GM06990 (cell line): ENCODE results near the gene KRTAP10-2.

Source experiments
- DNase-seq: peaks from one replicate; pipeline ENCODE4 v3.0.0-alpha.2; 2011; ENCODE audit not compliant: insufficient read length; ENCODE audit errors: extremely low read depth
- H3K27me3 ChIP-seq: replicated peaks from 2 replicates; pipeline ENCODE4 v1.6.0; 2011; ENCODE audit warnings: low read length; ENCODE audit not compliant: control insufficient read depth, insufficient read depth
- H3K36me3 ChIP-seq: 2 replicates; pipeline ENCODE4 v1.5.1; 2011; ENCODE audit warnings: low read length; ENCODE audit not compliant: control insufficient read depth, insufficient read depth
- H3K4me3 ChIP-seq: replicated peaks from 2 replicates; pipeline ENCODE4 v1.5.1; 2011; ENCODE audit warnings: low read depth, mild to moderate bottlenecking, control low read depth, low read length
- TF ChIP-seq, protein P1 (sequence below): IDR thresholded peaks from 2 replicates; pipeline ENCODE4 v1.5.1; 2011; ENCODE audit warnings: low read length, control low read depth, mild to moderate bottlenecking, inconsistent platforms; ENCODE audit not compliant: insufficient read depth, poor library complexity, severe bottlenecking

KRTAP10-2 gene

DNA sequence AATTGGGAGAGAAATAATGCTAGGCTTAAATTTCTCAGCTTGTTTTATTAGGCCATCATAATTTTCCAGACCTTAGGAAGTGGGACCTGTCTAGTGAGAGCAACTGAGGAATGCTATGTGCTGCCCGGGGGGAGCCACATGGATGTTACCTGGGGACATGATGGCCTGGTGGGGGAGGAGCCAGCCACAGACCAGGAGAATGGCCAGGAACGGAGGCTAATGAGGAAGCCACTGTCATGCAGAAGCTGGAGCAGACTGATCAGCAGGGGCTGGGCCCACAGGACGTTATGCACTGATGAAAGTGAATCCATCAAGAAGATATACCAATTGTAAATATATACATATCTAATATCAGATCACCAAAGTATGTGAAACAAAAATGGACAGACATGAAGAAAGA is 6.7 kb downstream of the KRTAP10-2 start:
- no peak overlapping the region for H3K4me3 ChIP-seq
- no peaks in the 10 kb centered on the region for H3K36me3 ChIP-seq
- no peaks in the 10 kb centered on the region for H3K27me3 ChIP-seq
- TF ChIP-seq, protein P1, sequence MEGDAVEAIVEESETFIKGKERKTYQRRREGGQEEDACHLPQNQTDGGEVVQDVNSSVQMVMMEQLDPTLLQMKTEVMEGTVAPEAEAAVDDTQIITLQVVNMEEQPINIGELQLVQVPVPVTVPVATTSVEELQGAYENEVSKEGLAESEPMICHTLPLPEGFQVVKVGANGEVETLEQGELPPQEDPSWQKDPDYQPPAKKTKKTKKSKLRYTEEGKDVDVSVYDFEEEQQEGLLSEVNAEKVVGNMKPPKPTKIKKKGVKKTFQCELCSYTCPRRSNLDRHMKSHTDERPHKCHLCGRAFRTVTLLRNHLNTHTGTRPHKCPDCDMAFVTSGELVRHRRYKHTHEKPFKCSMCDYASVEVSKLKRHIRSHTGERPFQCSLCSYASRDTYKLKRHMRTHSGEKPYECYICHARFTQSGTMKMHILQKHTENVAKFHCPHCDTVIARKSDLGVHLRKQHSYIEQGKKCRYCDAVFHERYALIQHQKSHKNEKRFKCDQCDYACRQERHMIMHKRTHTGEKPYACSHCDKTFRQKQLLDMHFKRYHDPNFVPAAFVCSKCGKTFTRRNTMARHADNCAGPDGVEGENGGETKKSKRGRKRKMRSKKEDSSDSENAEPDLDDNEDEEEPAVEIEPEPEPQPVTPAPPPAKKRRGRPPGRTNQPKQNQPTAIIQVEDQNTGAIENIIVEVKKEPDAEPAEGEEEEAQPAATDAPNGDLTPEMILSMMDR, result no peak
- no peak for DNase-seq

DNA sequence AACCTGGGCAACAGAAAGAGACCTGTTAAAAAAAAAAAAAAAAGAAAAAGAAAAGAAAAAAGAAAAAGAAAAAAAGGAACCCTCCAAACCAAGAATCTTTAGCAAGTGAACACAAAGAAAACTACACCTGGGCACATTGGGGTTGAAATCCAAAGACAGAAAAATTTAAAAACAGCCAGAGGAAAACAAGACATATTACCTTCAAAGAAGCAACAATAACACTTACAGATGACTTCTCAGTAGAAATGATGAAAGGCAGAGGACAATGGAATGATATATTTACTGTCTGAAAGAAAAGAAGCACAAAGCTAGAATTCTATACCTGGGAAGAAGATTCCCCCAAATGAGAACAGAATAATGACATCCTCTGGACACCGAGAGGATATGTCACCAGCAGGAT is 8.6 kb downstream of the KRTAP10-2 start:
- Histone ChIP-seq H3K27me3 (no peaks in the 10 kb centered on the region), H3K36me3 (no peaks in the 10 kb centered on the region), H3K4me3 (no peak overlapping the region)
- DNase-seq, result no peak
- TF ChIP-seq, protein P1, result no peak

DNA sequence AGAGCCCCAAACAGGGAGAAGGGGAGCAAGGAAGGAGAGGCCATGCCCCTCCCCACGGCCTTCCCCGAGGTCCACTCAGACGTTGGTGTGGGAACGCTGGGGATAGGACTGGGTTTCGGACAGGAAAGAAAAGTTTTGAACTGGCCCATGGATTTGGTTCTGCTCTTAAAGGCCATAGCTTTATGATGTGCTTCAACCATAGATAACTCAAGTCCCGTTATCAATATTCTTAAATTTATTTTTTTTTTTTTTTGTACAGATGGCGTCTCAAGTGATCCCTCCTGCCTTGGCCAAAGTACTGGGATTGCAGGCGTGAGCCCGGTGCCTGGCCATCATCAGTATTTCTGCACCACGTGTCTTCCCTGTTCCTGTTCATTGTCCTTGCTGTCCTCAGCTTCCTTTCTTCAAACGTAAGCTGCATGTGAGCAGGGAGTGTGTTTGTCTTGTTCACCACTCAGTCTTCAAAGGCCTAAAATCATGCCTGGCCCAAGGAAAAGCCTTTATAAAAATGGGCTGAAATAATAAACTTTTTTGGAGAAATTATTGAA is 10.5 kb downstream of the KRTAP10-2 start:
- DNase-seq, result no peak
- Histone ChIP-seq H3K4me3 (no peak overlapping the region), H3K36me3 (no peaks in the 10 kb centered on the region), H3K27me3 (no peaks in the 10 kb centered on the region)
- TF ChIP-seq, protein P1, result no peak

DNA sequence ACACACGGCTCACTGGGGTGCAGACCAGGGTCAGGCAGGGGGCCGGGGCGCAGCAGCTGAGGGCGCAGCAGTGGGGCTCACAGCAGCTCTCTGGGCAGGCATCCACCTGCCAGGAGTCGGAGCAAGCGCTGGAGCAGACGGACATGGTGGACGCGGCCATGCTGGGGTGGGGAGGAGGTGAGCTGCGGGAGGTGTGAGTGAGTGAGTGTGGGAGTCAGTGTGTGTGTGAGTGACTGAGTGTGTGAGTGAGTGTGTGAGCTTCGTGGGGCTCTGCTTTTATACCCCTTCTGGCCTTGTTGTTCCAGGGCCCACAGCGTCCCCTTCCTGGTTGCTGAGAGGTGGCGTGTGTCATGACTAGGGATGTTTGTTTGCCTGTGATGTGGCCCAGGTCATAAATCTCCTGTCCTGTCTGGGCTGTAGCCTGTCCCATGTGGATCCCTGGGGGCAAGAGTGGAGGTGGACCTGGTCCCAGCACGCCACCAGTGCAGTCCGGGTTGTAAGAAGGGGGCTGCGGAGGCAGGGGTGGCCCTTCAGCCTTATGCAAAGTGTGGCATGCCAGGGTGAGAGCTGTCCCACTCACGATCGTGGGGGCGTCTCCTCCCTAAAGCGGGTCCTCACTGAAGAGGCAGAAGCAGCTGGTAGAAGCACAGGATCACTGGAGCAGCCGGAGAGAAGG is 11.2 kb downstream of the KRTAP10-2 start, which contains the start of gene KRTAP10-1:
Gene KRTAP10-1, minus strand, starts transcription at position 205 of the 676 bp plus-strand sequence. Its CDS starts 45 bp downstream, at position 160.
- Histone ChIP-seq H3K4me3 (no peak within 1 kb of the TSS), H3K36me3 (no peaks in the 10 kb centered on the region), H3K27me3 (no peaks in the 10 kb centered on the region)
- TF ChIP-seq, protein P1, result no peak
- no peak for DNase-seq

DNA sequence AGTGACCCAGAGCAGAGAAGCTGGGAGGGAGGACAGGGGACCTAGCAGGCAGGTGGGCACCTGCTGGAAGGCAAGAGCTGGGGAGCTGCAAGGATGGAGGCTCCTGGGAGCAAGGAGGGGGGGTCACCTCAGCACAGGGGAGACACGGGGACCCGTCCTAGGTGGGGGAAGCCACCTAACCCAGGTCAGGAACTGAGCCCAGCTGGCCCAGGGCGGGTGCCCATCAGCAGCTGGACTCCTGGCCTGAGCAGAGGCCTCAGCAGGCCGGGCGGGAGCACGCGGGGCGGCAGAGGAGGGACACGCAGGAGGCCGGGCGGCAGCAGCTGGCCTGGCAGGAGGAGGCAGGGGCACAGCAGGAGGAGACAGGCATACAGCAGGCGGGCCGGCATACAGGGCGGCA is 12.3 kb downstream of the KRTAP10-2 start:
- no peaks in the 10 kb centered on the region for H3K27me3 ChIP-seq
- no peak overlapping the region for H3K4me3 ChIP-seq
- no peak for DNase-seq
- TF ChIP-seq, protein P1, result no peak
- no peaks in the 10 kb centered on the region for H3K36me3 ChIP-seq
